K562 (cell line): ENCODE data around the gene CHST10. TPM values are rescaled to one million over a fixed set of nuclear protein-coding genes. Genes with fewer than 3 reads are reported as not detected.

Experiments
- ATAC-seq: fragments of 200-7000 bp; cut with Tn5 transposase; 3 replicates; pipeline ENCODE4 v1.9.1; 2020; ENCODE audit warnings: moderate library complexity
- BruUV-seq: library from RNA; stranded (reverse); fragments of 400-500 nt; replicated peaks from 2 replicates; lab custom pipeline; 2021; lab: Mats Ljungman, UMichigan
- CTCF ChIA-PET: fragments of 300-600 bp; formaldehyde crosslinking; extraction: SDS; loops from one replicate; lab custom pipeline; 2021; ENCODE audit warnings: low intra/inter-chr PET ratio; lab: Yijun Ruan, JAX
- POLR2A ChIA-PET: fragments of 300-600, 350-650 bp; sonication (Branson Sonifier 250); formaldehyde crosslinking; extraction: SDS; loops from one replicate; lab custom pipeline; 2021; ENCODE audit warnings: antibody characterized with exemption, inconsistent platforms; lab: Yijun Ruan, JAX
- DNase-seq, 4 experiments: peaks; one replicate each; pipeline versions ENCODE4 v3.0.0 to v3.0.0-alpha.2; 2011 to 2018; ENCODE audit warnings: low spot score in 3 of 4, mixed read lengths in 3 of 4; ENCODE audit errors: extremely low read depth in 1 of 4
- FAIRE-seq: peaks from 2 replicates; lab custom pipeline; 2011; peaks lifted over from hg19 to GRCh38; lab: Jason Lieb, UNC
- H2AFZ ChIP-seq: 2 replicates; pipeline ENCODE4 v1.6.0; 2011; ENCODE audit warnings: low read depth, low read length, control low read depth, inconsistent platforms
- H3K27ac ChIP-seq: fragments of 200-600 bp; 3 replicates; pipeline ENCODE4 v1.8.0; 2011; ENCODE audit warnings: low read depth, mild to moderate bottlenecking, control low read depth, inconsistent platforms, low read length, moderate library complexity, mixed read lengths; ENCODE audit errors: extremely low read depth
- H3K27me3 ChIP-seq, 2 experiments: fragments of 300-600 bp in 1 of 2; 2 replicates in 1 of 2; 3 replicates in 1 of 2; pipeline versions ENCODE4 v1.6.0 to v1.8.0; 2011; ENCODE audit warnings: inconsistent platforms in 2 of 2, low read length in 2 of 2, mild to moderate bottlenecking in 1 of 2, mixed read lengths in 1 of 2, moderate library complexity in 1 of 2; ENCODE audit not compliant: control insufficient read depth in 2 of 2, insufficient read depth in 2 of 2
- H3K36me3 ChIP-seq: fragments of 300-600 bp; 3 replicates; pipeline ENCODE4 v1.8.0; 2011; ENCODE audit warnings: mild to moderate bottlenecking, low read length, inconsistent platforms; ENCODE audit not compliant: control insufficient read depth, insufficient read depth
- H3K4me1 ChIP-seq, 2 experiments: fragments of 200-600 bp in 1 of 2; replicated peaks in 1 of 2; 2 replicates in 1 of 2; 3 replicates in 1 of 2; pipeline versions ENCODE4 v1.5.1 to v1.8.0; 2011; ENCODE audit warnings: inconsistent platforms in 2 of 2, low read length in 2 of 2, mild to moderate bottlenecking in 1 of 2, mixed read lengths in 1 of 2, moderate library complexity in 1 of 2; ENCODE audit not compliant: control insufficient read depth in 2 of 2, insufficient read depth in 2 of 2
- H3K4me2 ChIP-seq: 2 replicates; pipeline ENCODE4 v1.6.1; 2011; ENCODE audit warnings: low read length, control low read depth, inconsistent platforms, mixed read lengths; ENCODE audit not compliant: insufficient read depth
- H3K4me3 ChIP-seq: fragments of 200-600 bp; sonication (generic), shearing (Covaris generic); 2 replicates; pipeline ENCODE4 v1.5.1; 2016; ENCODE audit warnings: control low read depth, inconsistent platforms
- H3K79me2 ChIP-seq: fragments of 200-600 bp; 3 replicates; pipeline ENCODE4 v1.8.0; 2011; ENCODE audit warnings: low read length, inconsistent platforms; ENCODE audit not compliant: control insufficient read depth, insufficient read depth
- H3K9ac ChIP-seq, 2 experiments: 2 replicates each; pipeline versions ENCODE4 v1.6.0 to v1.6.1; 2011; ENCODE audit warnings: low read depth in 2 of 2, low read length in 2 of 2, control low read depth in 1 of 2, inconsistent platforms in 1 of 2, mild to moderate bottlenecking in 1 of 2, mixed read lengths in 1 of 2; ENCODE audit not compliant: insufficient read depth in 1 of 2
- H3K9me1 ChIP-seq: one replicate; pipeline ENCODE4 v1.6.0; 2011; ENCODE audit warnings: inconsistent platforms, mild to moderate bottlenecking, low read length, moderate library complexity; ENCODE audit not compliant: control insufficient read depth, insufficient read depth
- H3K9me3 ChIP-seq: replicated peaks from 2 replicates; pipeline ENCODE4 v1.5.1; 2011; ENCODE audit warnings: low read depth, low read length, inconsistent platforms; ENCODE audit not compliant: control insufficient read depth, insufficient read depth
- H4K20me1 ChIP-seq: replicated peaks from 2 replicates; pipeline ENCODE4 v1.6.1; 2011; ENCODE audit warnings: low read length, inconsistent platforms, mixed read lengths; ENCODE audit not compliant: control insufficient read depth, insufficient read depth
- AFF4 ChIP-seq: sonication (generic); formaldehyde crosslinking; IDR thresholded peaks from 2 replicates; pipeline ENCODE4 v1.8.0; 2023; ENCODE audit warnings: mild to moderate bottlenecking, missing genetic modification reagents
- BDP1 ChIP-seq: IDR thresholded peaks from 3 replicates; pipeline ENCODE4 v1.6.1; 2011; ENCODE audit not compliant: insufficient read length, insufficient read depth
- CBX3 ChIP-seq, 2 experiments: IDR thresholded peaks; 1 replicate in 1 of 2; 2 replicates in 1 of 2; pipeline ENCODE4 v1.6.1; 2012; ENCODE audit warnings: inconsistent platforms in 2 of 2, low read length in 2 of 2, borderline replicate concordance in 1 of 2, control low read depth in 1 of 2
- ELF4 ChIP-seq: fragments of 450-650 bp; formaldehyde crosslinking; IDR thresholded peaks from 2 replicates; pipeline ENCODE4 v1.4.0; 2022; ENCODE audit warnings: missing genetic modification characterization
- FOXK2 ChIP-seq, 2 experiments: fragments of 450-650 bp; IDR thresholded peaks in 1 of 2; conservative IDR thresholded peaks in 1 of 2; 2 replicates each; pipeline ENCODE4 v1.6.1; 2016; ENCODE audit warnings: low read depth in 2 of 2, mild to moderate bottlenecking in 1 of 2
- HDAC1 ChIP-seq, 2 experiments: fragments of 450-650 bp; IDR thresholded peaks; 2 replicates each; pipeline ENCODE4 v1.6.1; 2016 to 2017; ENCODE audit warnings: inconsistent platforms in 1 of 2, mild to moderate bottlenecking in 1 of 2, moderate library complexity in 1 of 2
- KHSRP ChIP-seq: fragments of 450-650 bp; IDR thresholded peaks from 2 replicates; pipeline ENCODE4 v1.6.1; 2017
- NCOA6 ChIP-seq: fragments of 450-650 bp; IDR thresholded peaks from 2 replicates; pipeline ENCODE4 v1.6.1; 2017; ENCODE audit warnings: mild to moderate bottlenecking
- NFIC ChIP-seq: fragments of 450-650 bp; IDR thresholded peaks from 2 replicates; pipeline ENCODE4 v1.6.1; 2017; ENCODE audit warnings: mild to moderate bottlenecking, inconsistent platforms
- POLR2H ChIP-seq: IDR thresholded peaks from 2 replicates; pipeline ENCODE4 v1.6.1; 2016; ENCODE audit warnings: missing genetic modification characterization, low read depth, mild to moderate bottlenecking, control low read depth, missing compliant biosample characterization, moderate library complexity
- RFX5 ChIP-seq: IDR thresholded peaks from 2 replicates; pipeline ENCODE4 v1.6.1; 2011; ENCODE audit warnings: low read depth, mild to moderate bottlenecking, improper control_type of control experiment, low read length
- SIN3A ChIP-seq, 2 experiments: fragments of 150-350 bp in 1 of 2; IDR thresholded peaks; 2 replicates each; pipeline ENCODE4 v1.6.1; 2011 to 2016; ENCODE audit warnings: borderline replicate concordance in 2 of 2, low read depth in 2 of 2, low read length in 2 of 2, mild to moderate bottlenecking in 2 of 2, moderate library complexity in 2 of 2; ENCODE audit not compliant: control insufficient read depth in 1 of 2
- SIRT6 ChIP-seq: IDR thresholded peaks from one replicate; pipeline ENCODE4 v1.6.1; 2012; ENCODE audit warnings: low read depth, mild to moderate bottlenecking, control low read depth, inconsistent platforms, low read length, moderate library complexity
- TBL1XR1 ChIP-seq, 2 experiments: IDR thresholded peaks; 2 replicates each; pipeline ENCODE4 v1.6.1; 2012; ENCODE audit warnings: improper control_type of control experiment in 2 of 2, low read length in 2 of 2, mild to moderate bottlenecking in 1 of 2
- TCFL5 ChIP-seq: fragments of 250-450 bp; sonication (Bioruptor Pico); conservative IDR thresholded peaks from 2 replicates; pipeline ENCODE4 v1.6.1; 2021; ENCODE audit warnings: mild to moderate bottlenecking, moderate library complexity, matching md5 sums
- ZNF707 ChIP-seq: fragments of 250-450 bp; sonication (Bioruptor Pico); conservative IDR thresholded peaks from 2 replicates; pipeline ENCODE4 v1.8.0; 2022; ENCODE audit warnings: inconsistent platforms, mild to moderate bottlenecking, moderate library complexity
- ZNF76 ChIP-seq: fragments of 250-450 bp; sonication (Bioruptor Pico); IDR thresholded peaks from 2 replicates; pipeline ENCODE4 v1.4.0; 2020; ENCODE audit warnings: mild to moderate bottlenecking, moderate library complexity, borderline replicate concordance
- ZNF766 ChIP-seq: fragments of 200-800 bp; sonication (Bioruptor generic); conservative IDR thresholded peaks from 2 replicates; pipeline ENCODE4 v1.6.1; 2016; ENCODE audit warnings: missing genetic modification characterization, missing compliant biosample characterization
- WGBS: fragments of 100-300 bp; shearing (Covaris generic); methylation state at CpG from one replicate; pipeline ENCODE4 v1.1.6; 2016; ENCODE audit warnings: low coverage, mixed read lengths; ENCODE audit not compliant: insufficient coverage; ENCODE audit errors: missing lambda C conversion rate; 5-methylcytosine and 5-hydroxymethylcytosine counted together
- in situ Hi-C: fragments of 300-500 bp; cut with MboI; formaldehyde crosslinking; loops from 4 replicates; pipeline ENCODE4 v1.15.0; 2018; ENCODE audit warnings: inconsistent platforms, mixed read lengths
- intact Hi-C: fragments of 100-400 bp; cut with micrococcal nuclease; formaldehyde crosslinking; loops from 2 replicates; pipeline ENCODE4 v1.14.2; 2022
- polyA plus RNA-seq, 8 experiments: library from polyadenylated mRNA; depleted of rRNA in 4 of 8; stranded (reverse) in 5 of 8; unstranded in 3 of 8; fragments of >200 nt; fragmentation: Nextera tagmentation in 2 of 8; fragmentation: Illumina TruSeq in 1 of 8; extraction: Ambion mirVana in 2 of 8; extraction: Trizol in 1 of 8; gene quantifications; 2 replicates each; pipeline versions ENCODE4 v1.2.1 to v1.2.3, GENCODE V29; 2011 to 2014; ENCODE audit warnings: inconsistent platforms in 1 of 8, missing spikeins in 1 of 8
- total RNA-seq, 7 experiments: library from RNA; depleted of rRNA in 6 of 7; stranded (reverse); fragments of >200 nt in 6 of 7; fragmentation: Illumina TruSeq in 2 of 7; extraction: Trizol in 2 of 7; gene quantifications; 2 replicates each; pipeline versions ENCODE4 v1.2.1 to v1.2.3, GENCODE V29; 2011 to 2021; ENCODE audit warnings: low replicate concordance in 1 of 7
- TF ChIP-seq, protein P1 (sequence below): fragments of 250-450 bp; sonication (Bioruptor Pico); IDR thresholded peaks from 2 replicates; pipeline ENCODE4 v1.8.0; 2021; ENCODE audit warnings: borderline replicate concordance, mild to moderate bottlenecking, moderate library complexity; ENCODE audit not compliant: poor library complexity, severe bottlenecking

The CHST10 gene
- total and polyA plus RNA-seq, 9 of the 15 experiments (the other 6 are each of a cell fraction or from before 2014, with no cell fraction given), result 1.3 to 30.9 (median 19.3) TPM

- no peaks in the 10 kb centered on the region for H4K20me1 ChIP-seq
- no peaks in the 10 kb centered on the region for H3K9me1 ChIP-seq
- in situ Hi-C loops (no loop called here), intact Hi-C loops (no loop called here)
- no peaks in the 10 kb centered on the region for H3K27me3 ChIP-seq
- H3K9me3 ChIP-seq, result no peaks in the 10 kb centered on the region
- H3K4me1 ChIP-seq, result no peaks in the 10 kb centered on the region
- WGBS, result 29% methylated on average over 2 of the region's 2 CpGs
- no peaks in the 10 kb centered on the region for H3K79me2 ChIP-seq
- BruUV-seq, result no TSS peak
- H2AFZ ChIP-seq, result no peak overlapping the region
- ATAC-seq (no peak), FAIRE-seq (no peak), DNase-seq (no peak)
- H3K27ac ChIP-seq, result no peak overlapping the region
- ChIA-PET CTCF (no interaction called here), POLR2A (no interaction called here)
- no peaks in the 10 kb centered on the region for H3K36me3 ChIP-seq
- TF ChIP-seq NCOA6, result no peak
- TF ChIP-seq NFIC, result no peak
- no peak for TF ChIP-seq SIN3A (IDR thresholded peaks at IDR 0.05; ENCODE audit: borderline replicate concordance in 2 of 2, control insufficient read depth in 1 of 2, low read depth in 2 of 2, low read length in 2 of 2)
- no peak for TF ChIP-seq TCFL5 (CRISPR knock-in tag)
- TF ChIP-seq RFX5, result no peak
- no peak for TF ChIP-seq FOXK2 (conservative IDR thresholded peaks at IDR 0.05 in 1 of 2, IDR thresholded peaks at IDR 0.05 in 1 of 2; ENCODE audit: low read depth in 2 of 2)
- TF ChIP-seq, protein P1, sequence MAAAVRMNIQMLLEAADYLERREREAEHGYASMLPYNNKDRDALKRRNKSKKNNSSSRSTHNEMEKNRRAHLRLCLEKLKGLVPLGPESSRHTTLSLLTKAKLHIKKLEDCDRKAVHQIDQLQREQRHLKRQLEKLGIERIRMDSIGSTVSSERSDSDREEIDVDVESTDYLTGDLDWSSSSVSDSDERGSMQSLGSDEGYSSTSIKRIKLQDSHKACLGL (CRISPR knock-in tag), result no peak
- TF ChIP-seq ELF4 (CRISPR knock-in tag), result no peak
- no peak for TF ChIP-seq KHSRP
- no peak for TF ChIP-seq TBL1XR1 (IDR thresholded peaks at IDR 0.05; ENCODE audit: low read length in 2 of 2)
- no peak for TF ChIP-seq ZNF707 (CRISPR knock-in tag)
- TF ChIP-seq SIRT6, result no peak
- no peak for TF ChIP-seq POLR2H (tag)
- TF ChIP-seq CBX3 (IDR thresholded peaks at IDR 0.05; ENCODE audit: borderline replicate concordance in 1 of 2, low read length in 2 of 2), result no peak
- no peak for TF ChIP-seq ZNF76 (CRISPR knock-in tag)
- no peak for TF ChIP-seq ZNF766 (CRISPR knock-in tag)
- TF ChIP-seq AFF4 (CRISPR knock-in tag), result no peak
- no peak for TF ChIP-seq HDAC1 (IDR thresholded peaks at IDR 0.05)
- no peak for TF ChIP-seq BDP1
- no peak overlapping the region for H3K4me3 ChIP-seq
- no peak overlapping the region for H3K9ac ChIP-seq
- no peak overlapping the region for H3K4me2 ChIP-seq
These were observed 58.9 kb downstream of the CHST10 start for GRCh38 chr2:100358554-100358953.
